ENCODE data around the gene DENND2A.
"Not testable (repeated sequence)": the region's sequence is repeated elsewhere in the genome, so short reads cannot be mapped to it uniquely, and the experiment has no call there.

Gene DENND2A

DNA sequence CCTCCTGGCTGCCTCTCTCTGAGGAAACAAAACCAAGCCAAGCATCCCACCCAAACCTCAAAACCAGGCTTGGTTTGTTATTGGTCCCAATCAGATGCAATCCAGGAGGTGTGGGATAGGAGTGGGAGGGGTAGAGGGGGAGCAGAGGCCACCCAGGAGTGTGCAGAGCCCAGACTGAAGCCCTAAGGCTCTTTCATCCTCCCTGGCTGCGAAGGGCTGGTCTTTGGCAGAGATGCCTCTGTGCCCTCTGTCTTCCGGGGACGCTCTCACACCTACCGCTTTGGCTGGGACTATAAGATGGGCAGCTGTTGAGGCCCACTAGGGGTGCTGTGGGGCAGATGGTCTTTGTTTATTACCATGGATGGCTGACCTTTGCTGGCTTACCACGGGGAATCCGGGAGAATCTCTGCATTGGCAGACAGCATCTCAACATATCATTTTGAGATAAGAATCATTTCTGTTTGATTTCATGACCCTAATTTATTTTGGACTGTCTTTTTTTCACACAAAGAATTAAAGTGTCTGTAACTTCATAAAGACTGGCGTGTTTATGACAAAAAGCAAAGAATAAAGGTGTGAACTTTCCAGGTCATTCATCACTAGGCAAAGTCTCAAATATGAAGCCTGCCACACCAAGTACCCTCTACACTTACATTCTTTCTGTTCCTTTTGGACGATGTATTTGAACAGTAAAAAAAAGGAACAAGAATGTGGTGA lies 6.5 kb upstream of the DENND2A start:
- no peak for DNase-seq (ENCODE audit: low read depth, low spot score)

DNA sequence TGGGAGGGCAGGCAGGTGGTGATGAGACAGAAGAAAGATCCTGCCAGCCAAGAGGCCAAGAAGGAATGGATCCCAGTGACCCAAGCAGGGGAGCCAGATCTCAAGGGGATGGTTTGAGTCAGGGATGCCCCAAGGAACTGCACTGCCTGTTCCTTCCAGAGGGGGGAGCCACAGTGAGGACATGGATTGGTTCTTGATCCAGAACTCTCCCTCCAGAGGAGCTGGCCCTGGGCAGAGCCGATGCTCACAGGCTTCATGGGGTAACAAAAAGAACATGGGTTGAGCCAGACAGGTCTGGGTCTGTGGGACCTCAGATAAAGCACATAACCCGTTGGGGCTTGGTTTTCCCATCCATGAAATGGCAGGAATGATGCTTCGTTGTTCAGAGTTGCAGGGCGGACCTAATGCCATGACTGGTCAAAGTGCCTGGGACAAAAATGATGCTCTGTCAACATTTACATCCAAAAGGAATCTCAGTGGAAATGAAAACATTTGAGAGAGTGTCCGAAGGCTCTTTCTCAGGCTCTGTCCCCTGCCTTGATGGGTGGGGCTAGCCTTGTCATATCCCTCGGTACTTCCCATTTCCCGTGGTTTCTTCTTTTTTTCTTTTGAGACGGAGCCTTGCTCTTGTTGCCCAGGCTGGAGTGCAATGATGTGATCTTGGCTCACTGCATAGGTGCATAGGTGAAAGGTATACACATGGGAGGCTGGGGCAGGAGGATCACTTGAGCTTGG lies 4.7 kb upstream of the DENND2A start:
- DNase-seq (ENCODE audit: low read depth, low spot score) = no peak

DNA sequence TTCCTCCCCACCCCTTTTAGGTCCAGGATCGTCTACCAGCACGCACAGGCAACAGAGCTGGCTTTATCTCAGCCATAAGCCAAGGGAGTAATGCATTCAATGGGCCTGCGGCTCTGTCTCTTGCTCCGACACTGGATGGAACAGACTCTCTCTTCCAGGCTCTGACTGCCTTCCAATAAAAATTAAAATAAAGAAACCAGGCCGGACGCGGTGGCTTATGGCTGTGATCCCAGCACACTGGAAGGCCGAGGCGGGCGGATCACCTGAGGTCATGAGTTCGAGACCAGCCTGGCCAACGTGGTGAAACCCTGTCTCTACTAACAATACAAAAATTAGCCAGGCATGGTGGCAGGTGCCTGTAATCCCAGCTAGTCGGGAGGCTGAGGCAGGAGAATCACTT lies 4.1 kb upstream of the DENND2A start:
- not testable (repeated sequence) for DNase-seq (ENCODE audit: low read depth, low spot score)

DNA sequence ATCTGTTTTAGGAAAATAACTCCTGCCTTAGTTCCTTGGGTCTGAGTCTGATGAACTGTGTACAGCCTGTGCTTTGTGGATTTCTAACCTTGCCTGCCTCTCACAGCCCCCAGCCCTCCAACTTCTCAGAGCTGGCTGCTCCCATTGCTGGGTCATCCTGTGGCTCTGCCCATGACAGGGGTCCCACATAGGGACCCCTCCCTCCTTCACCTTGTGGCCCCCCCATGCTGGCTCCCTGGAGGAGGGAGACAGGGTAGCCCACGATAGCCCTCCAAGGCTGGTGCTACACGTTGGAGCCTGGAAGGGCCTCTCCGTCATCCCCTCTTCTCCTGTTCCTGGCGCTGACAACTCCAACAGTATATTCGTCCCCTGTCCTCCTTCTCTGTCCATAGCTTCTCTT lies 2.8 kb upstream of the DENND2A start:
- DNase-seq (ENCODE audit: low read depth, low spot score) = no peak

DNA sequence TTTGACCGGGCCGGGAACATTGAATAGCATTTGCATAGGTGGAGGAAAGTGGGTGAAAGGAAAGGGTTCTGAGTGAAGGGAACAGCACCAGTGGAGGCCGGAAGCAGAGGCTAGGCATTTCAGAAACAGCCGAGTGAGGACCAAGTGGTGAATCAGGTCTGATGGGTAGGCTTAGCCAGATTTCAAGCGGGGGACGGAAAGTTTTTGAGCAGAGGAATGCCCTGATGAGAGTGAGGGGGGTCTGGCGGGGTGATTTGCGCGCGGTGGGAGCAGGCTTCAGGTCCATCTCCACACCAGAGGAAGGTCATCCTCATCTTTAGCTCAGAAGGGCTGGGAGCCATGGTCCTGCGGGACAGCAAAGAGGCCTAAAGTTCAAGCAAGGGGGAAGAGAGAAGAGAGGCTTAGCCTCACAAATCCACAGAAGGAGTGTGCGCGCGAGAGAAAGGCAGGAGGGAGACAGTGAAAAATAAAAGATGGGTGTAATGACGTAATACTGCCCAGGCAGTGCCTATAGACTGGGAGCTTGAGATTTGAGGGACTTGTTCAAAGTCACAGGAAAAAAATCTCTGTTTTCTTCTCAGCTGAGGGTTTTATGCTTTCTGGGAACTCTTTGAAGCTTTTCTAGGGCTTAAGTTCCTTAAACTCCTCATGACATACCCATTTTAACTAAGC lies 1.0 kb upstream of the DENND2A start:
- no peak for DNase-seq (ENCODE audit: low read depth, low spot score)

DNA sequence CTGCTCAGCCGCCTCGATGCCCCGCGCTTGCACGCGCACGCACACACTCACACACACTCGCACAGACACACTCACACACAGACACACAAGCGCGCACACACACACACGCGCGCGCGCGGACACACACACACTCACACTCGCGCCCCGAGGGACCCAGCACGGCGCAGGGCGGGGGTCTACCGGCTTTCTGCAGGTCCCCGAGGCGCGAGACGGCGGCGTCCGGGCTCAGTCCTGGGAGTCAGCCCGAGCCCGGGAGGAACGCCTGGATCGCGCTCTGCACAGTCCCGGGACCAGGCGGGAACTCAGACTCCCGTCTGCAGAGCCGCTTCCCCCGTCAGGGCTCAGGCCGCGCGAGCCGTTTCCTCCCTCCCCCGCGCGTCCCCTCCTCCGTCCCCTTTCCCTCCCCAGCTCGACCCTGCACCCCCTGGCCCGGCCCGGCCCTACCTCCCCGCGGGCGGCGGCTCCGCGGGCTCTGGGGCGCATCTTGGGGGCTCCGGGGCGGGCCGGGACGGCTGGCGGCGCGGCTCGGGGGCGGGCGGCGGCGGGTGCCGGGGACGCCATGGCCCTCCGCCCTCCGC lies 464 bp downstream of the DENND2A start:
- no peak for DNase-seq (ENCODE audit: low read depth, low spot score)

DNA sequence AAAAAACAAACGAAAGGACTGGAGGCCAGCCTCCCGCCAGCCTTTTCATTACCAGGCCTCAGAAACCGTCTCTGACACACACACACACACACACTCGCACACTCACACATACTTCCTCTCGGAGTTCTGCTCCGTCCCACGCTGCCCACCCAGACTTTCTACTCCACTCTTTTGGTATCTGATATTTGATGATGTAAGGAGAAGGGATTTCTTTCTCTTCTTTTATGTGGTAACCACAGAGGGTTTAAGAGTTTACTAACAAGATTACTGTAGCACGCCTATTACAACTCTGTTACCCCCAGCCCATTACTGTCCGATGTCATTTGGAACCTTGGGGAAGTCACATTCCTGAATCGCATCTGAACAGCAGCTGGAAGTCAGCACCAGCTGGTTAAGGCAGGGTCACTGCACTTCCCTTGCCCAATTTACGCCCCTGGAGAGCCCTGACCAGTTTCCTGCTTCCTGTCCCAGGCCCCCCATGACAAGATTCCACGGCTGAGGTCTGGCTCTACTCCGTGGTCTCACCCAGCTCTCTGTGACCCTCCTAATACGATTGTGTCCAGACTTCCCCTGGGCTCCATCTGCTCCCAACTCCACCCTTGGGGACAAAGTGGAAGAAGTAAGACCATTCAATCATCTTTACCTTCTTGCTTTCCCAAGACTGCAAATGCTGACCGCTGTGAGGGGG lies 1.1 kb downstream of the DENND2A start:
- no peak for DNase-seq (ENCODE audit: low read depth, low spot score)

DNA sequence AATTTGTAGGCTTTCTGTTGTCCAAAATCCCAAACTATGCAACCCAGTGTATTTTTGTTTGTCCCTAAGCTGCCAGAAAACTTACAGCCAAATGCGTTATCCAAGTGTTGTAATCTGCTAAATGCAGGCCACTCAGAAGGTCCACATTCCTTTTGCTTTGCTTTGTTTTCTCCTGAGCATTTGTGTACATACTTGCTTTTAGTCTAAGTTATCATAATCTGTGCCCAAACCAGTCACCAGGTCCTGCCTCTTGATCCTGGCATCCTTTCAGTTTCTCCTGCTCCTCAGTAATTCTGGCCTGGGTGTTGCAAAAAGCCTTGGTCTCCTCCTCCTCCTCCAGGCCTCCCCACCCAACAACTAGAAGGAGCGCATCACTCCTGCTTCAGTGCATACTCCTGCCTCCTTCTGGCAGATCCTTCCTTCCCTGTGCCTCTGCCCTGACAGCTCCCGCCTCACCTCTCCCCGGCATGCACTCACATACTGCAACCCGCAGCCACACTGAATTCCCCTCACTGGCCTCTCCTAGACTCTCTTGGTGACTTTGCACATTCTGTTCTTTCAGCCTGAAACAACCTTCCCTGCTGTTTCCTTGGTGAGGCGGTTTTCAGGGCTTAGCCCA lies 2.3 kb downstream of the DENND2A start:
- DNase-seq (ENCODE audit: low read depth, low spot score) = no peak

DNA sequence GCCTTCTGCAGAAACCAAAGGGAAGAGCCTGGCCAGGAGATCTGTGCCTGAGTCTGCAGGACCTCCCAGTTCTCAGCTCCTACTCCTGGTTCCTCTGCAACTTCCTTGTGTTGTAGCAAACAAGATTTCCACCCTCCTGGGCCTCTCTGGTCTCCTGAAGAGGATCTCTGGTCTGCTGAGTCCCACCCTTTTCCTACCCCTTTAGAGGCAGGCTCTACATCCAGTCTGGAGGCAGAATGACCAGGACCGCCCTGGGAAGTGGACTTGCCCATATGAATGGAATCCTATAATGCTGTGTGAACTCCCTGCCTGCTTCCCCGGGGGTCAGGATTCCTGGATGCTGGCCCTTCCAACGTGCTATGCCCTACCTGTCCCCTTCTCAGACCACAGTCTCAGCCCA lies 3.2 kb downstream of the DENND2A start:
- DNase-seq (ENCODE audit: low read depth, low spot score) = no peak

DNA sequence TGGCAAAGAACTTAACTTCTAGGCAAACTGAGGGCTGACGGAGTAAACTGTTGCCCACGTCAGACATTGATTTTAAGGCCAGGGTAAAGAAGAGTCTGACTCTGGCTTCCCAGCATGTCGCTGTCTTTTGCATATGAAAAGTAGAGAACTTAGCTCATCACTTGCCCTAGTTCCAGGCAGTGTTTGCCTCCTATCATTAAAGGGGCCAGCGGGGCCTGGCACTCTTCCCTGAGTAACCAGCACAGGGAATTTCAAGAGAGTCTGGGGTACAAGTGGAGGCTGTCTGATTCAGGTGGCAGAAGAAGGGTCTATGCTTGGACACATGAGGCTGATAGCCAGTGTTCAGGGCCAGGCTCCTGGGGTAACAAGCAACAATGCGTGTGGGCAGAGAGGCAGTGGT lies 4.8 kb downstream of the DENND2A start:
- no peak for DNase-seq (ENCODE audit: low read depth, low spot score)

DNA sequence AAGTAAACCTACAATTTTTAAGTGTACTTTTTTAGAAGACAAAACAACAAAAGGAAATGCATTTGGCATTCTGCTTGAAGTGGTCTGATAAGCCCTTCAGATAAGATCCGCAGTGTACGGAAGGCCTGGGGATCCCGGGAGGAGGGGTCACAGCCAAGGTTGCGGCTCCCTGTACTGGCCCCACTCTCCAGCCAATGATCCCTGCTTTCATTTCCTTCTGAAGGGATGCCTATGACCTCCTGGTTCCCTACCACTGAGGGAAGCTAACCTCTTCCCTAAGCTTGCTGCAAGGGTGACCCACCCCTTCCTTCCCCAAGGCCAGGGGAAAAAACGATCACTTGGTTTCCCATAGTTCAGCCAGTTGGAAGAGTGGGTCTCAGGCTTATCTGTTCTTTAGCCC lies 5.3 kb downstream of the DENND2A start:
- DNase-seq (ENCODE audit: low read depth, low spot score) = no peak

DNA sequence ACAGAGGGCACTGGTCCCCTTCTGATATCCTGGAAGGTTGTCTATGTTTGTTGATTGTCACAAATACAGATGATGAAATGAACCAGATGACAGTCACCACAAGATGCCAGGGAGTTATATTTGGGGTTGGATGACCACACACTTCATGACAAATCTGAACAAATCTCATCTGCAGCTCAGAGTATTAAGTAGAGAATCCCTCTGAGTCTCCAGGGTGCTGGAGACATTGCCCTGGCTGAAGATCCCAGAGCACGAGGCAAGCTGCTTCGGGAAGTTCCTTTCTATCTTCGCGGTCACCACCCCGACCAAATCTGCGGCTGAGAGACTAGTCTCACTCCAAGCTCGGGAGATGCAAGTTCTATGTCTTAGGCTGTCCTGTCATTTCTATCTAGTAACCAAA lies 9.0 kb downstream of the DENND2A start:
- no peak for DNase-seq (ENCODE audit: low read depth, low spot score)

DNA sequence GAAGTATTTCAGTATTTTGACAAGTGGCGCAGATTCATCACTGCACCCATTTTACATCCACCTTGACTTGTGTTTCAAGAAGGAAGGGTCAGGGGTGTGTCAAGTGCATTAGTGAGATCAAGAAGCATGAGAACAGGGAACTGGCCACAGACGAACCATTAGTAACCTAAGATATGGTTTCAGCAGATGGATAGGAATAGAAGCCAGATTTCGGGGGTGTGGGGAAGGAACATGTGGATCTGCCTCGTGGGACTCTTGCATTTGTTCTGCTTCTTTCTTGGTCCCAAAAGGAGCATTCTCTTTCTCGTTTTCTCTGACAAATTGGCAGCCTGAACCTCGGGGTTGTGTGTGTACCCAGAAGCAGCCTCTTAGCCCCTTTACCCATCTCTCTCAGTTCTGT lies 9.6 kb downstream of the DENND2A start:
- no peak for DNase-seq (ENCODE audit: low read depth, low spot score)

DNA sequence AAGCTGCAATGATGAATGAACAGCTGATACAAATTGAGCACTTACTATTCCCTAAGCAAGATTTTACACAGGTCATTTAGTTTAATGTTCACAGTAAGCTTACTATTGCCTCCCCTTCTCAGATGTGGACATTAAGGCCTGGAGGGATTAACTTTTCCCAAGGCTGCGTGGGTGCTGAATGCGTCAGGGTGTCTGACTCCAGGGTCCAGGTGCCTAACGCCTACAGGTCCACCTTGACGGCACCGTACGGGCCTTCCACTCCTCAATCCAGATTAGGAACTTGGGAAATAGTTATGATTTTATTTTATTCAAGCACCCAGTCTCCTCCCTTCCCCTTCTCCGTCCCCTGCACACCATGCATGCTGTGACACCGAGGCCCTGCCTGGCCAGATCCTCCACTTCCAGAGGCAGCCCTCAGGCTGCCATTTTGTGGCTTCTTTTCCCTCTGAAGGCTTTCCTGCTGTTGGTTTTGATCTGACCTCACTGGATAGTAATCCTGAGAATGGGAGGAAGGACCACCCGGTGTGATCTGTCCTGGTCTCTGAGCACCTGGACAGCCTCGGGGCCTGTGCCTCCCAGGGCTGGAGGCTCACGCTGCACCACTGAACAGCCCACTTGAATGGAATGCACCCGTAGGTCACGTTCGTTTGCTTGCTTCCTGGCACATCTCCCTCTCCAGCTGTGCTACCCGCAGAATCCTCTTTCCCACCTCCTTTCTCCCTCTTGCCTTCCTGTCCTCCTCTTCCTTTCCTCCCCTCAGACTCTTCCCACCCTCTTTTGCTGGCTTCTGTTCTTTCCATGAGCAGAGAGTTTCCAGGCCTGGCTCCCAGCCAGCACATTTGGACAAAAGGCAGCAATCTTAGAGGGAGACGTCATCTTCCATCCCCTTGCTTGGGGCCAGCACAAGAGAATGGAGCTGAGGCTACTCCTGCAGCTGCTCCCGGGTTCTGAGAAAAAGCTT lies 14.4 kb downstream of the DENND2A start:
- DNase-seq (ENCODE audit: low read depth, low spot score) = no peak

DNA sequence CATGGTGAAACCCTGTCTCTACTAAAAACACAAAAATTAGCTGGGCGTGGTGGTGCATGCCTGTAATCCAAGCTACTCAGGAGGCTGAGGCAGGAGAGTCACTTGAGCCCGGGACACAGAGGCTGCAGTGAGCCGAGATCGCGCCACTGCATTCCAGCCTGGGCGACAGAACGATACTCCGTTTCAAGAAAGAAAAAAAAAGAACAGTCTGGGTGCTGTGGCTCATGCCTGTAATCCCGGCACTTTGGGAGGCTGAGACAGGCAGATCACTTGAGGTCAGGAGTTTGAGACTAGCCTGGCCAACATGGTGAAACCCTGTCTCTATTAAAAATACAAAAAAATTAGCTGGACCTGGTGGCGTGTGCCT lies 15.4 kb downstream of the DENND2A start:
- not testable (repeated sequence) for DNase-seq (ENCODE audit: low read depth, low spot score)

DNA sequence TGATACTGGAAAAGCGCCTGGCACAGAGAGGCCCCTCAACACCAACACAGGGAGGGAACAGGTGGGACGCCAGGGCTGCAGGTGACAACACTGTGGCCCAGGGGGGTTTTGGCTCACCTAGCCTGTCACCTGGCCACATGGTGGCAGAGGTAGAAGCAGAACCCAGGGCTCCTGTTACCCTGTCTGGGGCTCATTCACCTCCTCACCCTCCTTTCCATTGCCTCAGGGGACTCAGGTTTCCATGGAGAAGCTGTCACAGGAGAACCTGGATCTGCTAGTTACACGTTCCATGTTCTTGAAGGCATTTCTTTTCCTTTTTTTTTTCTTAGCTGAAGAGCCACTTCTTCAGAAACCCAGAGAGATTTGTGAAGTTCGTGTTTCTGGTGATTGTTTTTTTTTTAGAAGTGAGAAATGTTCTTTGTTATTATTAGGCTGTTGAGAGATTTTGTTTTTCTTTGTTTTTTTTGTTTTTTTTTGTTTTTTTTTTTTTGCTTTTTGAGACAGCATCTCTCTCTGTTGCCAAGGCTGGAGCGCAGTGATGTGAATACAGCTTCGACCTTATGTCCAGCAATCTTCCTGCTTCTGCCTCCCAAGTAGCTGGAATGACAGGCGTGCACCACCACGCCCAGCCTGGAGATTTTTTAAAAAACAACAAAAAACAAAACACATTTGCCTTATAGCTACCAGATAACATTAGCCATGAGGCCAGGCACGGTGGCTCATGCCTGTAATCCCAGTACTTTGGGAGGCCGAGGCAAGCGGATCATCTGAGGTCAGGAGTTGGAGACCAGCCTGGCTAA lies 16.0 kb downstream of the DENND2A start:
- DNase-seq (ENCODE audit: low read depth, low spot score) = no peak

DNA sequence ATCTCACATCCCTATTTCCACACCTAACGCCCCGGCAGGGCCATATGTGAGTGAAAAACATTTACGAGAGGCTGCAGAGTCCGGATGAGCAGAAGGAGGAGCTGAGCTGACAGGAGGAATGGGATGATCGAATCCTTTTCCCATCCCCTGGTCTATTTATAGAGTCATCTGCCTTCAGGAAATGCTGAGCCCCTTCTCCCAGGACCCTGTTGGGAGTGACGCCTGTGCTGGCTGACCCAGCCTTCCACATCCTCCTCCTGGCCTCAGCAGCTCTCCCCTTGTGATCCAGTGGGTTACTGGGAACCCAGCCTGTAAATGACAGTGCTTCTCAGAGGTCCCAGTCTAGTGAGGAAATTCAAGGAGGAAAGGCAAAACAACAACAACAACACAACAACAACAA lies 16.6 kb downstream of the DENND2A start:
- no peak for DNase-seq (ENCODE audit: low read depth, low spot score)

DNA sequence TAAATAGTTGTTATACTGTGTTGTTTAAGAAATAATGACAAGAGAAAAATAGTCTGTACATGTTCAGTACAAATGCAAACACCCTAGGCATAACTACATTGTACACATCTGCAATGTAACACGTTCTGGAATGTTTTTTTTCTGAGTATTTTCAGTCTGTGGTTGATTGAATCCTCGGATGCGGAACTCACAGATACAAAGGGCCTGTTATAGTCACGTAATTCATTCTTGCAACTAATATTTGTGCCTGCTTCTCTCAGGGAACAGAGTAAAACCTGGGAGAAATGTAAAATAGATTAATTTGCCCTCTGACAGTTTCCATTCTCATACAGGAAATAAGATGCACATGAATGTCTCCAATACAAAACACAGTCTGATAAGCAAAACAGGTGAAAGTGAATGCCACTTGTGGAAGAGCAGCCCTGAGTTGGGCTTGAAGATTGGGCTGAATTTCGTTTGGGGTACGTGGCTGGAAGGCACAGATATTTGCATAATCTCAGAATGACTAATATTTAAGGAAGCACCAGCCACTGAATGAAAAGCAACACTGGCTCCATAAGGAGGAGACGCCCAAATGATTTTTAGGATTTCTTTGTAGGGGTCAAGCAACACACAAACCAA lies 19.1 kb downstream of the DENND2A start:
- no peak for DNase-seq (ENCODE audit: low read depth, low spot score)

DNA sequence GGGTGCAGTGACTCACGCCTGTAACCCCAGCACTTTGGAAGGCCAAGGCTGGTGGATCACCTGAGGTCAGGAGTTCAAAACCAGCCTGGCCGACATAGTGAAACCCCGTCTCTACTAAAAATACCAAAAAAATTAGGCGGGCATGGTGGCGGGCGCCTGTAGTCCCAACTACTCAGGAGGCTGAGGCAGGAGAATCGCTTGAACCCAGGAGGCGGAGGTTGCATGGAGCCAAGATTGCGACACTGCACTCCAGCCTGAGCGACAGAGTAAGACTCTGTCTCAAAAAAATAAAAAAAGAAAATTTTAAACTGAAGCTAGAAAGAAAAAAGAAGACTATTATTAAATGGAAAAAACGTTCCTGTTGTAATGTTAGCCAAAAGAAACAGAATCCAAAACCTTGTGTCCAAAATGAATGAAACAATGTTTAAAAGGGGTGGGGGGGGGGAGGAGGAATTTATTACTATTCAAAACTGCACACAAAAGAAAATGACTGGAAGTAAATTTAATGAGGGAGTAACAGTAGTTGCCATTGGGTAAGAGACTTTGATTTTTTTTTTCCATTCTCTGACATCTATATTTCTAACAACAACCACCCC lies 20.6 kb downstream of the DENND2A start:
- not testable (repeated sequence) for DNase-seq (ENCODE audit: low read depth, low spot score)

Data from activated CD4-positive, CD25-positive, alpha-beta regulatory T cell treated with anti-CD3 and anti-CD28 coated beads, Interleukin-2, amount 50 U/mL, for 16 hours (primary cell).